GM06990 (cell line): ENCODE measurements around the gene ZNF318.
"Not testable (repeated sequence)": the region's sequence is repeated elsewhere in the genome, so short reads cannot be mapped to it uniquely, and the experiment has no call there.

ENCODE experiments used
- DNase-seq: peaks from one replicate; pipeline ENCODE4 v3.0.0-alpha.2; 2011; ENCODE audit not compliant: insufficient read length; ENCODE audit errors: extremely low read depth
- H3K27me3 ChIP-seq: replicated peaks from 2 replicates; pipeline ENCODE4 v1.6.0; 2011; ENCODE audit warnings: low read length; ENCODE audit not compliant: control insufficient read depth, insufficient read depth
- H3K36me3 ChIP-seq: 2 replicates; pipeline ENCODE4 v1.5.1; 2011; ENCODE audit warnings: low read length; ENCODE audit not compliant: control insufficient read depth, insufficient read depth
- H3K4me3 ChIP-seq: replicated peaks from 2 replicates; pipeline ENCODE4 v1.5.1; 2011; ENCODE audit warnings: low read depth, mild to moderate bottlenecking, control low read depth, low read length
- TF ChIP-seq, protein P1 (sequence below): IDR thresholded peaks from 2 replicates; pipeline ENCODE4 v1.5.1; 2011; ENCODE audit warnings: low read length, control low read depth, mild to moderate bottlenecking, inconsistent platforms; ENCODE audit not compliant: insufficient read depth, poor library complexity, severe bottlenecking

Gene ZNF318

DNA sequence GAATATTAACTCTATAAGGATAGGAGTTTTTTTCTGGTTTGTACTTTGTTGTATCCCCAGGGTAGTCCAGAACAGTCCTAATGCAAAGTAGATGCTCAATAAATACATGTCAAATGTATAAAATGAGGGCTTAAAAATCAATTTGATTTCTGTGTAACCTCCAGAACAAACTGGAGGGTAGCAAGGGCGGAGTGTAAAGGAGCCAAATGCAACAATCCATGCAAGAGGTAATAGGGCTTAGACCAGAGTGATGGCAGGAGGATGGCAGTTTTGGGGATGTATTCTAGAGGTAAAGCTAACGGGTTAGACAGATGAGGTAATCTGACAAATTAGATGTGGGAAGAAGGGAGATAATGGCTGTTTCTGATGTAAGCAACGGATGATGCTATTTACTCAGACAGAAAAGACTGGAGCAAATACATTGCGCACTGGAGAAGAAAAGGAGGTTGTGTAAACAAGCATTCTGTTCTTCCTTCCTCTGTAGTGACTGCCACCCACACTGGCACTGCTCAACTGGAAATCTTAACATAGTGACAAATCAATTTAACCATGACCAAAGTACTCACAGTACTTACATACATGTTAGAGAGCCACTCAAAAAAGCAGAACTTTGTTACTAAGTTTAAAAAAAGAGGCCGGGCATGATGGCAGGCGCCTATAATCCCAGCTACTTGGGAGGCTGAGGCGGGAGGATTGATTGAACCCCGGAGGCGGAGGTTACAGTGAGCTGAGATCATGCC, 2.0 kb downstream of the ZNF318 start:
- no peak for DNase-seq
- Histone ChIP-seq H3K4me3 (peak overlapping the region; percentile 77), H3K27me3 (no peaks in the 10 kb centered on the region), H3K36me3 (peaks cover 7% of the 10 kb centered on the region)
- TF ChIP-seq, protein P1, sequence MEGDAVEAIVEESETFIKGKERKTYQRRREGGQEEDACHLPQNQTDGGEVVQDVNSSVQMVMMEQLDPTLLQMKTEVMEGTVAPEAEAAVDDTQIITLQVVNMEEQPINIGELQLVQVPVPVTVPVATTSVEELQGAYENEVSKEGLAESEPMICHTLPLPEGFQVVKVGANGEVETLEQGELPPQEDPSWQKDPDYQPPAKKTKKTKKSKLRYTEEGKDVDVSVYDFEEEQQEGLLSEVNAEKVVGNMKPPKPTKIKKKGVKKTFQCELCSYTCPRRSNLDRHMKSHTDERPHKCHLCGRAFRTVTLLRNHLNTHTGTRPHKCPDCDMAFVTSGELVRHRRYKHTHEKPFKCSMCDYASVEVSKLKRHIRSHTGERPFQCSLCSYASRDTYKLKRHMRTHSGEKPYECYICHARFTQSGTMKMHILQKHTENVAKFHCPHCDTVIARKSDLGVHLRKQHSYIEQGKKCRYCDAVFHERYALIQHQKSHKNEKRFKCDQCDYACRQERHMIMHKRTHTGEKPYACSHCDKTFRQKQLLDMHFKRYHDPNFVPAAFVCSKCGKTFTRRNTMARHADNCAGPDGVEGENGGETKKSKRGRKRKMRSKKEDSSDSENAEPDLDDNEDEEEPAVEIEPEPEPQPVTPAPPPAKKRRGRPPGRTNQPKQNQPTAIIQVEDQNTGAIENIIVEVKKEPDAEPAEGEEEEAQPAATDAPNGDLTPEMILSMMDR: no peak

DNA sequence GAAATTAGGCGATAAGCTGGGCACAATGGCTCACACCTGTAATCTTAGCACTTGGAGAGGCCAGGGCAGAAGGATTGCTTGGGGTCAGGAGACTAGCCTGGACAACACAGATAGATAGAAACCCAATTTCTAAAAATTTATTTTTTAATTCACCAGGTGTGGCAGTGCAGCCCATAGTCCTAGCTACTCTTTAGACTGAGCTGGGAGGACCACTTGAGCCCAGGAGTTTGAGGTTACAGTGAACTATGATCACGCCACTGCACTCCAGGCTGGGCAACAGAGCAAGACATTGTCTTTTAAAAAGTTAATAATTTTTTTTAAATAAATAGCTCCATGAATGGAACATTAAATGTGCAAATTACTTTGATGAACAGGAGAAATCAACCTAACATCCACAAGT, 8.2 kb downstream of the ZNF318 start:
- no peaks in the 10 kb centered on the region for H3K27me3 ChIP-seq
- TF ChIP-seq, protein P1: no peak
- DNase-seq: no peak
- H3K4me3 ChIP-seq: no peak overlapping the region
- H3K36me3 ChIP-seq: peaks cover 17% of the 10 kb centered on the region

DNA sequence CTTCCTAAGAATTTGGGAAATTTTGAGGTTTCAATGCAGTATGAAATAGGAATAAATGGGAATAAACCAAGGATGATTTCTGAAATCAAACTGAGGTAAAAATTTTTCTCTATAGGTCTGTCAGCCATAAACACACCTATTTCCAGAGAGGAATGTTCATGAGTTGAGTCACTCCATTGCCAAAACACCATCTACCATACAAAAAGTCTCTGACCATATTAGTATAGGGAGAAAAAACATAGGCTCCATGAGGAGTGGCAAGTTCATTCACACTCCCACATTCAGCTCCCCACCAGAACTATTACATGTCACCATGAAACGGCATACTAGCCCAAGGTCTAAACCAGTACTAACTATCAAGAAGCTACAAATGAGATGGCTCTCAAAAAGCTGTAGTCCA, 9.6 kb downstream of the ZNF318 start:
- no peaks in the 10 kb centered on the region for H3K27me3 ChIP-seq
- TF ChIP-seq, protein P1: no peak
- no peak for DNase-seq
- H3K36me3 ChIP-seq: peaks cover 29% of the 10 kb centered on the region
- no peak overlapping the region for H3K4me3 ChIP-seq

DNA sequence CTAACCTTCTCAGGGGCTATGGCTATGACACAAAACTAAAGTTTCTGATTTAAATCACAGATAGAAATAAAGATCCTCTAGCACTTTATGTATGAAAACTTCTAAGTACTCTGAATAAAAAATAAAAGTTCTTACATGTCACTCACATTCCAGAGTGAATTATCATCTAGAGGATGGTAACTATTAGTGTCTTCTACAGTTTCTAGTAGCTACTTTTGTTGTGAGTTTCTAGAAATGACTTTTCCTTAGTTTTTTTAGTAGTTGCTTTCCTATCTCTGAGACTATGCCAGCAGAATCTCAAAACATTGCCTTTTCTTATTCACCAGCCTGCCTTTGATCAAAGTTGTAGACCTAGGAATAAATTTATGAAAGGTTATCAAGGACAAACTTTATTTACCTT, 10.1 kb downstream of the ZNF318 start:
- TF ChIP-seq, protein P1: no peak
- Histone ChIP-seq H3K27me3 (no peaks in the 10 kb centered on the region), H3K36me3 (peaks cover 31% of the 10 kb centered on the region), H3K4me3 (no peak overlapping the region)
- DNase-seq: no peak

DNA sequence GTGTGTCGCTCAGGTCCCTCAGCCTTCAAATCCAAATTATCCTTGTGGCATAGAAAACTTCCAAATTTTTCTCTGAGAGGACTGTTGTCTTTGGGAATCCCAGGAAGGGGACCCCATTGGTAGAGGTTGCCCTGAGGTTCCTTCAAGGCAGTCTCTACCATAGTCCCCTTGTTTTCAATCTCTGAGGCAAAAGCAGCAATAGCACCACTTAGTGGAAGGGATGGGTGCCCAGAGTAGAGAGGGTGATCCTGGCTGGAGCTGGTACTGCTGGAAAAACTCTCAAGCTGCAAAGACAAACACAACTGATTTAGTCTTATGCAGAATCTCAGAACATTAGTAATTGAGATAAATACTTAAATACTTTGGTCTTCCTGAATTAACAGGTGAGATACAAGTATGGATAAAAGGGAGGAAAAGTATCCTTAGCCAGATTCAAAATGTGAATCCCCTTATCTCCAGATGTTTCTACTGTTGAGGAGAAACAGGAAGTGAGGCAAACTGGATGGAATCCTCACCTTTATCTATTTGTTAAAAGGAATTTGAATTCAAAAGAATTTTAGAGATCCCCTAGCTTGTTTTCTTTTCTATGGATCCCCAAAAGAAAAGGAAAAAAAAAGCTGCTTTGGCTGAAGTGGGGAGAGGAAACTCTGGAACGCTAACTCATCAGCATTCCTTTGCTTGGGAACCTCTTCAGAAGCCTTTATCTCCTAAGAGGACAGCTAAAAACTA, 13.4 kb downstream of the ZNF318 start:
- TF ChIP-seq, protein P1: peak; percentile 35
- Histone ChIP-seq H3K27me3 (no peaks in the 10 kb centered on the region), H3K4me3 (no peak overlapping the region), H3K36me3 (peaks cover 24% of the 10 kb centered on the region)
- DNase-seq: no peak

DNA sequence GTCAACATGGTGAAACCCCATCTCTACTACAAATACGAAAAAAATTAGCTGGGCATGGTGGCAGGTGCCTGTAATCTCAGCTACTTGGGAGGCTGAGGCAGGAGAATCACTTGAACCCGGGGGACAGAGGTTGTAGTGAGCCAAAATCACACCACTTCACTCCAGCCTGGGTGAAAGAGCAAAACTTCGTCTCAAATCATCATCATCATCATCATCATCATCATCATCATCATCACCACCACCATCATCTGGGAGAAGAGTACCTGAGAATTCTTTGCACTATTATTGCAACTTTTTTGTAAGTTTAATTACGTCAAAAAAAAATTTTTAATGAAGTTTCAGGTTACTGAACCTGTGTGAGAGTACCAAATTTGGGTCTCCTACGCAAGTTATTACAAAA, 17.5 kb downstream of the ZNF318 start:
- H3K4me3 ChIP-seq, DNase-seq, H3K27me3 ChIP-seq: not testable (repeated sequence)
- peaks cover 18% of the 10 kb centered on the region for H3K36me3 ChIP-seq
